NCI-H82 treated with DMSO at 0.1 percent for 48 hours (cell line): ENCODE results near the gene RB1.
"Not testable (repeated sequence)": the region's sequence is repeated elsewhere in the genome, so short reads cannot be mapped to it uniquely, and the experiment has no call there.

Experiments
- DNase-seq: peaks from one replicate; lab custom pipeline; 2025; ENCODE audit not compliant: unreplicated experiment; lab: John Stamatoyannopoulos, UW

Gene RB1

GRCh38 chr13:48448285-48448958 is 144.9 kb downstream of the RB1 start:
- DNase-seq, result no peak

- DNase-seq, result no peak
Observed at GRCh38 chr13:48448959-48449614, 145.5 kb downstream of the RB1 start.

- no peak for DNase-seq
Observed at GRCh38 chr13:48449656-48450055, 146.1 kb downstream of the RB1 start.

GRCh38 chr13:48451196-48451595 is 147.6 kb downstream of the RB1 start:
- DNase-seq, result not testable (repeated sequence)

GRCh38 chr13:48456546-48456945 is 153.0 kb downstream of the RB1 start:
- no peak for DNase-seq

GRCh38 chr13:48457578-48458242 is 154.2 kb downstream of the RB1 start:
- no peak for DNase-seq

- no peak for DNase-seq
Observed at GRCh38 chr13:48475230-48475629, 171.7 kb downstream of the RB1 start.

GRCh38 chr13:48476215-48476614 is 172.7 kb downstream of the RB1 start:
- no peak for DNase-seq

GRCh38 chr13:48476686-48477085 is 173.1 kb downstream of the RB1 start:
- no peak for DNase-seq

GRCh38 chr13:48477191-48477855 is 173.8 kb downstream of the RB1 start:
- no peak for DNase-seq

- DNase-seq, result no peak
Observed at GRCh38 chr13:48478391-48478790, 174.8 kb downstream of the RB1 start.

GRCh38 chr13:48483575-48483974 is 180.0 kb downstream of the RB1 start:
- no peak for DNase-seq

- DNase-seq, result no peak
Observed at GRCh38 chr13:48485432-48485831, 181.9 kb downstream of the RB1 start.

GRCh38 chr13:48486362-48486761 is 182.8 kb downstream of the RB1 start:
- no peak for DNase-seq

- no peak for DNase-seq
Observed at GRCh38 chr13:48486836-48487235, 183.3 kb downstream of the RB1 start.

- DNase-seq, result no peak
Observed at GRCh38 chr13:48487968-48488367, 184.4 kb downstream of the RB1 start.

- DNase-seq, result no peak
Observed at GRCh38 chr13:48488995-48489394, 185.4 kb downstream of the RB1 start.

GRCh38 chr13:48489666-48490065 is 186.1 kb downstream of the RB1 start:
- DNase-seq, result no peak

GRCh38 chr13:48490241-48490640 is 186.7 kb downstream of the RB1 start:
- no peak for DNase-seq

GRCh38 chr13:48491423-48492095 is 188.0 kb downstream of the RB1 start:
- DNase-seq, result no peak

GRCh38 chr13:48492096-48492440 is 188.5 kb downstream of the RB1 start:
- no peak for DNase-seq
